Measurements from ENCODE around the gene ITGB1BP1. TPM values are rescaled to one million over a fixed set of nuclear protein-coding genes. Genes with fewer than 3 reads are reported as not detected.

Gene ITGB1BP1
- total and polyA plus RNA-seq, 4 donors, result 52.7 to 148 (median 94.4) TPM

DNA sequence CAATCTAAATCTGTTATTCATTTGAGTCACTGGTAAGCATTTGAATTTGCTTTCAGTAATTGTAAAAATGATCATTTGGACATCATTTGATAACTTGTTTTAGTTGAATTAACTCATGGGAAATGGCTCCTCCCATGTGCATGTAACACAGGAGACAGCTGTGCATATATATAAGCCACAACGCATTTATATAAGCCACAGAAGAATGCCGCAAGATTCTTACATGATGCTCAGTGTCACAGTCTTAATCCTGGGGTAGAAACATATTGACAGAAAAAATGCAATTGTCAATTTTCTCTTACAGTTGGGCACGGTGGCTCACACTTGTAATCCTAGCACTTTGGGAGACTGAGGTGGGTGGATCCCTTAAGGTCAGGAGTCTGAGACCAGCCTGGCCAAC, 37.8 kb upstream of the ITGB1BP1 start:
- 100% methylated on average over 1 of the region's 3 CpGs for WGBS (ENCODE audit: insufficient coverage)
- peaks cover 34% of the 10 kb centered on the region for H3K36me3 ChIP-seq (ENCODE audit: control insufficient read depth, insufficient read depth, low read length)
- no peaks in the 10 kb centered on the region for H3K4me1 ChIP-seq (ENCODE audit: control insufficient read depth, insufficient read depth, low read length)
- no peaks in the 10 kb centered on the region for H3K27me3 ChIP-seq (ENCODE audit: control insufficient read depth, insufficient read depth, low read length)
- no peaks in the 10 kb centered on the region for H3K9me3 ChIP-seq (ENCODE audit: control insufficient read depth, insufficient read depth, low read length)
- no peak overlapping the region for H3K4me3 ChIP-seq (ENCODE audit: low read depth, low read length)
- no peak for DNase-seq (ENCODE audit: low read depth in 4 of 6, low spot score in 6 of 6)
- no peak overlapping the region for H3K27ac ChIP-seq (ENCODE audit: low read depth, low read length)

DNA sequence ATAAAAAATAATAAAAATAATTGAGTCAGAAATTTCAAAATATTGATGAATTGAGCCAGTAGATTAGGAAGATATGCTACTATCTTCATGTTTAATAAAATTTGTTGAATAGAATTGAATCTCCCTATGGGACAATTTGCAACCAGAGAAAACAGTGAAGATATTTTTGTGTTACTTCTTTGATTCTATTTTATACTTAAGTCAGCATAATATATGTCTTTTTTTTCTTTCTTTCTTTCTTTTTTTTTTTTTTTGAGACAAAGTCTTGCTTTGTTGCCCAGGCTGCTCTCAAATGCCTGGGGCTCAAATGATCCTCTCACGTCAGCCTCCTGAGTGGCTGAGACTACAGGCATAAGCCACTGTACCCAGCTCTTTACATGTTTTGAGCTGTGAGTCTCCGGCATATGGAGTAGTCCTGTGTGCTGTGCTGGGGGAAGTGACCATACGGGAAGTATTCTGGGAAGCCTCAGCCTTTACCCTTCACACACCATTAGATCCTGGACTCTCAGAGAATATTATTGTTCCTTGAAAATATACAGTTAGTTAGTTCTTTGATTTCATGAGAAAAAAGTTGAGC, 37.2 kb upstream of the ITGB1BP1 start:
- Histone ChIP-seq H3K4me3 (ENCODE audit: low read depth, low read length) (no peak overlapping the region), H3K4me1 (ENCODE audit: control insufficient read depth, insufficient read depth, low read length) (no peaks in the 10 kb centered on the region), H3K27me3 (ENCODE audit: control insufficient read depth, insufficient read depth, low read length) (no peaks in the 10 kb centered on the region), H3K27ac (ENCODE audit: low read depth, low read length) (no peak overlapping the region), H3K36me3 (ENCODE audit: control insufficient read depth, insufficient read depth, low read length) (peaks cover 32% of the 10 kb centered on the region), H3K9me3 (ENCODE audit: control insufficient read depth, insufficient read depth, low read length) (no peaks in the 10 kb centered on the region)
- no peak for DNase-seq (ENCODE audit: low read depth in 4 of 6, low spot score in 6 of 6)
- WGBS (ENCODE audit: insufficient coverage), result no CpG with 5 or more reads among the region's 3 CpGs

DNA sequence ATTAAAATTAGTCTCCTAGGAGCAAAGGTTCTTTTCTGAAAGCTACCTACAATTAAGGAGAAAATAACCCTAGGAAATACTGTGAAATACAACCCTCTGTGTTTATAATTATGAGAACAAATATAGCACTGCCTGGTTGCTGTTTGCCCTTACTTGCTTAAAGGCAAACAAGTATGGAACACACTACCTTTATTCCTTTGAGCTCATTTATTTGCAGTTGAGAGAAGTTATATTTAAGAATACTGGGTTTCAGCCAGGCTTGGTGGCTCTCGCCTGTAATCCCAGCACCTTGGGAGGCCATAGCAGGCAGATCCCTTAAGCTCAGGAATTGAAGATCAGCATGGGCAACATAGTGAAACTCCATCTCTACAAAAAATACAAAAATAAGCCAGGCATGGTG, 27.9 kb upstream of the ITGB1BP1 start:
- Histone ChIP-seq H3K4me1 (ENCODE audit: control insufficient read depth, insufficient read depth, low read length) (no peaks in the 10 kb centered on the region), H3K36me3 (ENCODE audit: control insufficient read depth, insufficient read depth, low read length) (peaks cover 52% of the 10 kb centered on the region), H3K9me3 (ENCODE audit: control insufficient read depth, insufficient read depth, low read length) (no peaks in the 10 kb centered on the region), H3K27me3 (ENCODE audit: control insufficient read depth, insufficient read depth, low read length) (no peaks in the 10 kb centered on the region), H3K27ac (ENCODE audit: low read depth, low read length) (no peak overlapping the region), H3K4me3 (ENCODE audit: low read depth, low read length) (no peak overlapping the region)
- no CpG with 5 or more reads among the region's 1 CpG for WGBS (ENCODE audit: insufficient coverage)
- DNase-seq (ENCODE audit: low read depth in 4 of 6, low spot score in 6 of 6), result no peak

DNA sequence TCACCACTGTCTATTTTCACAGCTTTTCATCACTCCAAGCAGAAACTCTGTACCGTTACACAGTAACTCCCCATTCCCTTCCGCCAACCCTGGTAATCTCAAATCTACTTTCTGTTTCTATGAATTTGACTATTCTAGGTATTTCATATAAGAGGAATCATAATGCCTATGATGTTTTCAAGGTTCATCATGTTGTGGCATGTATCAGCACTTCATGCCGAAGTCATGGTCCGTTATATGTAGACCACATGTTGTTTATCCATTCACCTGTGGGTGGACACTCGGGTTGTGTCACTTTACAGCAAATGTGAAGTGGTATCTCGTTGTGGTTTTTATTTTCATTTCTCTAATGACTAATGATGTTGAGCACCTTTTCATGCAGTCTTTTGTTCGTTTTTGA, 21.8 kb upstream of the ITGB1BP1 start:
- Histone ChIP-seq H3K9me3 (ENCODE audit: control insufficient read depth, insufficient read depth, low read length) (no peaks in the 10 kb centered on the region), H3K4me1 (ENCODE audit: control insufficient read depth, insufficient read depth, low read length) (no peaks in the 10 kb centered on the region), H3K27ac (ENCODE audit: low read depth, low read length) (no peak overlapping the region), H3K36me3 (ENCODE audit: control insufficient read depth, insufficient read depth, low read length) (peaks cover 52% of the 10 kb centered on the region), H3K27me3 (ENCODE audit: control insufficient read depth, insufficient read depth, low read length) (no peaks in the 10 kb centered on the region), H3K4me3 (ENCODE audit: low read depth, low read length) (no peak overlapping the region)
- DNase-seq (ENCODE audit: low read depth in 4 of 6, low spot score in 6 of 6), result no peak
- WGBS (ENCODE audit: insufficient coverage), result 100% methylated on average over 1 of the region's 7 CpGs

DNA sequence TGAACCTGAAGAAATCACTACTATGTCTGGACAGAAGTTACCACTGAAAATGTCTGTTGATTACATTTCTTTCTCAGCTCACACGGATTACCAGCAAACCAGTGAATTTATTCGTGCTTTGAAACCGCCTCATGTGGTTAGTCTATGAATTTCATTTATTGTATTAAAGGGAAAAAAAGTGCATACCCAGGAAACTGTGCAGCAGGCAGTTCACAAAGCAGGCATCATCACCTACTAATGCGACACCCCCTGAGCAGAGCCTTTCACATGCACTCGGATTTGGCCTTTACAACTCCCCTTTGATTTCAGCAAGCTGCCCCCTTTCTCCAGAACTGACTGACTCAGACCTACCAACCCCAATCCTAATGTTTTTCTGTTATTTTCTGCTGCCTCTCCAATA, 20.2 kb upstream of the ITGB1BP1 start:
- Histone ChIP-seq H3K4me1 (ENCODE audit: control insufficient read depth, insufficient read depth, low read length) (no peaks in the 10 kb centered on the region), H3K9me3 (ENCODE audit: control insufficient read depth, insufficient read depth, low read length) (no peaks in the 10 kb centered on the region), H3K4me3 (ENCODE audit: low read depth, low read length) (no peak overlapping the region), H3K36me3 (ENCODE audit: control insufficient read depth, insufficient read depth, low read length) (peaks cover 43% of the 10 kb centered on the region), H3K27ac (ENCODE audit: low read depth, low read length) (no peak overlapping the region), H3K27me3 (ENCODE audit: control insufficient read depth, insufficient read depth, low read length) (no peaks in the 10 kb centered on the region)
- WGBS (ENCODE audit: insufficient coverage), result 86% methylated on average over 2 of the region's 5 CpGs
- no peak for DNase-seq (ENCODE audit: low read depth in 4 of 6, low spot score in 6 of 6)

DNA sequence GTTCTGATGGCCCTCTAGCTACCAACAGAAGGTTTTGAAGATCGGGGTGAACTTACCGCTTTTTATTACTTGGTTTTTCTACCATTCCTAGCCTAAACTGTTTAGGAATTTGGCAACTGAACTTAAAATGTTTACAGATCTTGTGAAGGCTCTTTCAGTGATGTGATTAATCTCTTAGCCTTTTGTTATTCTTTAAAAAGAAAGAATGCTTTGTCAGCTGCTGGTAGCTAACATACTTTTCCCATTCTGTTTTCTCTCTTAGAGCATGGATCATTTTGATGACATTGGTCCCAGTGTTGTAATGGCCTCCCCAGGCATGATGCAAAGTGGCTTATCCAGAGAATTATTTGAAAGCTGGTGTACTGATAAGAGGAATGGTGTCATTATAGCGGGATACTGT, 18.2 kb upstream of the ITGB1BP1 start:
- H3K4me3 ChIP-seq (ENCODE audit: low read depth, low read length), result no peak overlapping the region
- WGBS (ENCODE audit: insufficient coverage), result 100% methylated on average over 1 of the region's 3 CpGs

DNA sequence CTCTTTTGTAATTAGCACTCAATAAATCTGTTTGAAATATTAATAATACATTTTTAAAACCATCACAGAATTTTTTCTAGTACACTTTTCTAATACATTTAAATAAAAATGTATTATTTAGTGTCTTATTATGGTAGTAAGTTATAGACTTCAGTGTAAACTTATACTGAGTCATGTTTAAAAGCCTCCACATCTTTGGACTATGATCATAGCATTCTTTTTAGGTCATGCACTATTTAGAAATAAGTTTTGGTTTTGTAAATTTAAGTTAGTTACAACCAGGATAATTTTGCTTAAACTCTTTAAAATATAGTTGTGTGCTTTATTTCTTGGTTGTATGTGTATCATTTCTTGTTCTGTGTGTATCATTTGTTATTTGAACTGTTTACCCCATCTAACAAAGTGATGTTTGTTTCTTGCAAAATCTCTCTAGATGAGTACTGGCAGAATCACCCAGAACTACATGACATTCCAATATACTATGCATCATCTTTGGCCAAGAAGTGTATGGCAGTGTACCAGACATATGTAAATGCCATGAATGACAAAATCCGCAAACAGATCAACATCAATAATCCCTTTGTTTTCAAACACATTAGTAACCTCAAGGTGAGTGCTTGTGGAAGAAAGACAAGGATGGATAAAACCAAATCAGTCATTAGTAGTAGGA, 16.9 kb upstream of the ITGB1BP1 start:
- H3K4me3 ChIP-seq (ENCODE audit: low read depth, low read length), result no peak overlapping the region
- no peaks in the 10 kb centered on the region for H3K27me3 ChIP-seq (ENCODE audit: control insufficient read depth, insufficient read depth, low read length)
- no peak for DNase-seq (ENCODE audit: low read depth in 4 of 6, low spot score in 6 of 6)
- H3K4me1 ChIP-seq (ENCODE audit: control insufficient read depth, insufficient read depth, low read length), result no peaks in the 10 kb centered on the region
- H3K27ac ChIP-seq (ENCODE audit: low read depth, low read length), result no peak overlapping the region
- no peaks in the 10 kb centered on the region for H3K9me3 ChIP-seq (ENCODE audit: control insufficient read depth, insufficient read depth, low read length)
- H3K36me3 ChIP-seq (ENCODE audit: control insufficient read depth, insufficient read depth, low read length), result peaks cover 56% of the 10 kb centered on the region
- WGBS (ENCODE audit: insufficient coverage), result no CpG with 5 or more reads among the region's 1 CpG

More for the DNA sequence above, 18.2 kb upstream of the ITGB1BP1 start:
- H3K4me1 ChIP-seq (ENCODE audit: control insufficient read depth, insufficient read depth, low read length), result no peaks in the 10 kb centered on the region
- no peak for DNase-seq (ENCODE audit: low read depth in 4 of 6, low spot score in 6 of 6)
- H3K36me3 ChIP-seq (ENCODE audit: control insufficient read depth, insufficient read depth, low read length), result peaks cover 56% of the 10 kb centered on the region
- H3K9me3 ChIP-seq (ENCODE audit: control insufficient read depth, insufficient read depth, low read length), result no peaks in the 10 kb centered on the region
- no peak overlapping the region for H3K27ac ChIP-seq (ENCODE audit: low read depth, low read length)
- H3K27me3 ChIP-seq (ENCODE audit: control insufficient read depth, insufficient read depth, low read length), result no peaks in the 10 kb centered on the region

DNA sequence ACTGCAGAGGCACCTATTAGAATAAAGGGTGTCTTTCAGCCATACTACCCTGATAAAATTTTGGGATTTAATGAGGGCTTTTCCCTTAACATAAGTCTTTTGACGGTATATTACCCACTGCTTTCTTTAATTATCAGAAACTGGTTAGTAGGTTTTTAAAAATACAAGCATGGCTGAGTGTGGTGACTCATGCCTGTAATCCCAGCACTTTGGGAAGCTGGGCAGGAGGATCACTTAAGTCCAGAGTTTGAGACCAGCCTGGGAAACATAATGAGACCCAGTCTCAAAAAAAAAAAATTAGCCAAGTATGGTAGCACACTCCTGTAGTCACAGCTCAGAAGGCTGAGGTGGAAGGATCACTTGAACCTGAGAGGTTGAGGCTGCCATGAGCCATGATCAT, 16.2 kb upstream of the ITGB1BP1 start:
- WGBS (ENCODE audit: insufficient coverage), result no CpG with 5 or more reads among the region's 1 CpG
- H3K27ac ChIP-seq (ENCODE audit: low read depth, low read length), result no peak overlapping the region
- no peaks in the 10 kb centered on the region for H3K27me3 ChIP-seq (ENCODE audit: control insufficient read depth, insufficient read depth, low read length)
- no peaks in the 10 kb centered on the region for H3K9me3 ChIP-seq (ENCODE audit: control insufficient read depth, insufficient read depth, low read length)
- DNase-seq (ENCODE audit: low read depth in 4 of 6, low spot score in 6 of 6), result no peak
- peaks cover 54% of the 10 kb centered on the region for H3K36me3 ChIP-seq (ENCODE audit: control insufficient read depth, insufficient read depth, low read length)
- H3K4me1 ChIP-seq (ENCODE audit: control insufficient read depth, insufficient read depth, low read length), result no peaks in the 10 kb centered on the region
- H3K4me3 ChIP-seq (ENCODE audit: low read depth, low read length), result no peak overlapping the region

DNA sequence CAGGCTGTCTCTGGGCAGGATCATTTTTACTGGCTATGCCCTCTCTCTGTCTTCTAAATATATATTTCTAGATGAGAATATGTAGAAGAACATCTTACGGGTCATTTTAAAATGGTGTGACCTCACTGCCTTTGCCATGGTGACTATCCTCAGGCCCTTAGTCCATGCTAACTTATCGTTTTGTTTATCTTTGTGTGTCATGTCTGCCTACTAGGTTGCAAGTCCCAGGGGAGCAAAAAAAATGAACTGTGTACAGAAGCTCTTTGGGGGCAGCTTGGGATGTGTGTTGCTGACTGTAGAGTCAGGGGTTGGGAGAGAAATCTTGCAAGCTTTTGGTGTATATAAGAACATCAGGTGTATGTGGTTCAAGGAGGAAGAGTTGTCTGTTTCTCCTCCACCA, 11.2 kb upstream of the ITGB1BP1 start:
- Histone ChIP-seq H3K27me3 (ENCODE audit: control insufficient read depth, insufficient read depth, low read length) (no peaks in the 10 kb centered on the region), H3K9me3 (ENCODE audit: control insufficient read depth, insufficient read depth, low read length) (no peaks in the 10 kb centered on the region), H3K36me3 (ENCODE audit: control insufficient read depth, insufficient read depth, low read length) (peaks cover 49% of the 10 kb centered on the region), H3K4me3 (ENCODE audit: low read depth, low read length) (no peak overlapping the region), H3K4me1 (ENCODE audit: control insufficient read depth, insufficient read depth, low read length) (no peaks in the 10 kb centered on the region), H3K27ac (ENCODE audit: low read depth, low read length) (no peak overlapping the region)
- WGBS (ENCODE audit: insufficient coverage), result 89% methylated on average over 1 of the region's 2 CpGs
- DNase-seq (ENCODE audit: low read depth in 4 of 6, low spot score in 6 of 6), result no peak

Measured in spinal cord (tissue), 10 donors.